HG03066 (cell line): Measurements from ENCODE around the gene RFTN2.
"Not testable (repeated sequence)": the region's sequence is repeated elsewhere in the genome, so short reads cannot be mapped to it uniquely, and the experiment has no call there.

Source experiments
- ATAC-seq: cut with Tn5 transposase; IDR thresholded peaks from one replicate; pipeline ENCODE4 v1.9.1; 2021; ENCODE audit warnings: low read depth; ENCODE audit not compliant: unreplicated experiment

Gene RFTN2, protein sequence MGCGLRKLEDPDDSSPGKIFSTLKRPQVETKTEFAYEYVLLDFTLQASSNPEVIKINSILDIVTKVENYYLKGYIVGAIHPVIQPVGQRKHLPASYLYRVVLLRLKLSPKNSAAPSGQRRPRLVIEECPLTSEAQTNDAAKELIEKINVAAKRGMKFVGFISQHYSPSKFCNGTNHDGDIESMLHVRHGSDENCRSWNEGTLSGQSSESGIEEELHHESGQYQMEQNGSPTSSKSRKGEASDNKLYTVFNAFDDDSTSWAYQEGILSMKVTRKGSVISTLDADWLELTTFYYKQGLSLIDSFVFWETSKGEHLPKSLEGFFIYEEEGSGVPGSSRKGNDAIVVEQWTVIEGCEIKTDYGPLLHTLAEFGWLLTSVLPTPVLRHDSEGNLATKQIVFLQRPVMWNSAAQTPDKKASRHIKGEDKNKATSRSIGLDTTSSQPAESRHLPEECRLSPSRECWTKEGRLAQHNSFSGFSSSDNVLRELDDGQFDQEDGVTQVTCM

DNA sequence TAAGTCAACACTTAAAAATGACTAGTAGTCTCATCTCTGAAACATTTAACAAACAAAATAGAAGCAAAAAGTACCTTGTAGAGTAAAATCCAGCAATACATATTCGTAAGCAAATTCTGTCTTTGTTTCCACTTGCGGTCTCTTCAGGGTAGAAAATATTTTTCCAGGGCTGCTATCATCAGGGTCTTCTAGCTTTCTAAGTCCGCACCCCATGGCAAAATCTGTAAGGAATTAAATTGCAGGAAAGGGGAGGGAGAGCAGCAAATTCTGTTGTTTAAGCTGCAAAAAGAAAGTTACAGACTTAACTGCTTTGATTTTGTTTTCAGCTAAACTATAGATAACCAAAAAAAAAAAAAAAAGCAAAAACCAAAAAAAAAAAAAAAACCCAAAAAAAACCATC is at the start of gene RFTN2:
Gene RFTN2 (minus strand): TSS at position 342 of the 400 bp plus-strand sequence. CDS start 129 bp downstream, at position 213.
- ATAC-seq: no peak

DNA sequence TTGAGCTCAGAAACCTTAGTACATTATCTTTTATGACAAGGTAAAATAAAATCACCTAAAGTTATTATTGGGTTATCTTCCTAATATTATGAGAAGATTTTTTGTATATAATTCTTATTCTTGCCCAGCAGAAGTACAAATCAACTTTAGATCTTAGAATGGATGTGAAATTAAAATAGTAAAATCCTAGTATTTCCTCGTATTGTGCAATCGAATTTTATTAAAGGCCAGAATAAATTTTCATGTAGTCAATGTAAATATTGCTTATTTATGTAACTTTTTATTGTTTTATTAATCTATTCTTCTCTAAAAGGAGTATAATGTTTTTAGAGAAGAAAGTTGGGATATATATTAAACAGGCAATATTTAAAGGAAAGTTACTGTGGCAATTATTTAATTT is 42.5 kb upstream of the RFTN2 start:
- no peak for ATAC-seq

DNA sequence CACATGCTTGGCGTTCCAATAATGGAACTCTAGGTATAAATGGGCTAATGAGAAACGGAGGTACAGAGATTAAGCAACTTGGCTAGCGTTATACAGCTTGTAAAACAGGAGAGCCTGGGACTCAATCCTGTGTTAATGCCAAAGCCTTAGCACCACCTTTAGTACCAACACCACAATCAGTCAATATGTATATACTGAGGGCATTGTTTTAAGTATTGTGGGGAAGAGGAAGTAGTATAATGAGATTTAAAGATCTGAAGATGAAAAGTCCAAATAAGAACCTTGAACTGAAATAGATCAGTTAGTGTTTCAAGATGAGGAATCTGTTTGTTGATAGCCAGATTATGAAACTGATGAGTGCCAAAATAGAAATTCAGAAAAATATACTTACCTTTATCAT is 37.9 kb upstream of the RFTN2 start:
- ATAC-seq: no peak

DNA sequence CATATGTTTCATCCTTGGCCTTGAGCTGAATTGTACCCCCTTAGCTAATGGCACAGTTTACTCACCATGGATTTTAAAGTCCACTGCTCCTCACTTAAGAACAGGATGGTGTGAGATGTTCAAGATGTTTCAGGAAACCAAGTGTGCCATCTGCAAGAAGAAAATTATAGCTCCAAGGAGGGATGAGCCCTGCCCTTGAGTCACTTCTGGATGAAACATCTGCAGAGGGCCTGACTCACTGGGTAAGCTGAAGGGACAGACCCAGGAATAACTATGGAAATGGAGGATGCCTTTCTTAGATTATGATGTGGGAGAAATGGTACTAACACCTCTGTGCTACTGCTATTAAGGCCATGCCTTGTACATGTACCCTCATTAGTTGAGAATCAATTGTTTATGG is 36.2 kb upstream of the RFTN2 start:
- ATAC-seq: no peak

DNA sequence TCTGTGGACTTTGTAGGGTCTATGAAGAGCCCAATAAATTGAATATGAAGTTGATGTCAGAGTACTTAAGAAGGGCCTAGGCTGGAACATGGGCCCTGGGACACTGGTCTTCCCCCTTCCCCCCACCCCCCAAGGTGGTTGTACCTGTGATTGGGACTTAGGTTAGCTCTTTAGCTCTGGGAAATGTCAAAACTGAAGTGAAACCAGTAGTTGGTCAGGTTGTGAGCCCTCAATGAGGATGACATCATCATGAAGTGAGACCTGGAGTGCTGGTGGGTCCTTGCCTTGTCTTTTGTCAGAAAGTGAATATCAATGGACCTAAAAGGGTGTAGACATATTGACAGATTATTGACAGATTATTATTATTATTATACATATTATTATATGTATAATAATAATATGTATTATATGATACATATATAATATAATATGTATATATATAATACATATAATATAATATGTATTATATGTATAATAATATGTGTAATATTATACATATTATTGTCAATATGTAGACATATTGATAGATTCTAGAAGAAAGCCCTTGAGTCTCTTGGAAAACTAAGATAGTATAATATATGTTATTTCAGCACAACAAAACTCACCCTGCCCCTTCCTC is 35.1 kb upstream of the RFTN2 start:
- peak; percentile 70 for ATAC-seq

DNA sequence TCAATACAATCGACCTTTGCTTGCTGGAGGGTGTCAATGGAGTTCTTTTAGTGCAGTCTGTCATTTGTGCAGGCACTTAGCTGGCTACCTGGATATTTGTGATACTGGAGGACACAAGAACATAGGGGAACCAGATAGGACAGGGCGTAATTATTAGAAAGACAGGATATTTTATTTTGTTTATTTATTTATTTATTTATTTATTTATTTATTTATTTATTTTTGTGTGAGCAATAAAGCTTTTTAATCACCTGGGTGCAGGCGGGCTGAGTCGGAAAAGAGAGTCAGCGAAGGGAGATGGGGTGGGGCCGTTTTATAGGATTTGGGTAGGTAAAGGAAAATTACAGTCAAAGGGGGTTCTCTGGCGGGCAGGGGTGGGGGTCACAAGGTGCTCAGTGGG is 33.8 kb upstream of the RFTN2 start:
- not testable (repeated sequence) for ATAC-seq

DNA sequence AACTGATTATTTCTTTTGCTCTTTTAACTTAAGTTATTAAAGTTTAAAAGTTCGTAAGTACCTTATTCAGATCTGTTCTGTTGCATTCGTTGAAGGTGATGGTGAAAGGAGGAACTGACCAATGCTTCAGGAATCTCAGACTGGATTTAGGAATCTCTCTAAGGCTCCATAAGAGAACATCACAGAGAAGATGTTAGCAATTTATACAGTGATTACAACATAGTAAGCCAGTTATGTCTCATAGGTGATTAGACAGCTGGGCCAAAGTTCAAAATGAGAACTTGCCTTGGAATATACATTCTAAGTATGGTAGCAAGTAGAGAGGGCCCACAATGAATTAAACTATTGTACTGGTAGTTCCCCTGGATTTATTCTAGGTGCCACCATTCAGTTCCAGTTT is 32.9 kb upstream of the RFTN2 start:
- no peak for ATAC-seq

DNA sequence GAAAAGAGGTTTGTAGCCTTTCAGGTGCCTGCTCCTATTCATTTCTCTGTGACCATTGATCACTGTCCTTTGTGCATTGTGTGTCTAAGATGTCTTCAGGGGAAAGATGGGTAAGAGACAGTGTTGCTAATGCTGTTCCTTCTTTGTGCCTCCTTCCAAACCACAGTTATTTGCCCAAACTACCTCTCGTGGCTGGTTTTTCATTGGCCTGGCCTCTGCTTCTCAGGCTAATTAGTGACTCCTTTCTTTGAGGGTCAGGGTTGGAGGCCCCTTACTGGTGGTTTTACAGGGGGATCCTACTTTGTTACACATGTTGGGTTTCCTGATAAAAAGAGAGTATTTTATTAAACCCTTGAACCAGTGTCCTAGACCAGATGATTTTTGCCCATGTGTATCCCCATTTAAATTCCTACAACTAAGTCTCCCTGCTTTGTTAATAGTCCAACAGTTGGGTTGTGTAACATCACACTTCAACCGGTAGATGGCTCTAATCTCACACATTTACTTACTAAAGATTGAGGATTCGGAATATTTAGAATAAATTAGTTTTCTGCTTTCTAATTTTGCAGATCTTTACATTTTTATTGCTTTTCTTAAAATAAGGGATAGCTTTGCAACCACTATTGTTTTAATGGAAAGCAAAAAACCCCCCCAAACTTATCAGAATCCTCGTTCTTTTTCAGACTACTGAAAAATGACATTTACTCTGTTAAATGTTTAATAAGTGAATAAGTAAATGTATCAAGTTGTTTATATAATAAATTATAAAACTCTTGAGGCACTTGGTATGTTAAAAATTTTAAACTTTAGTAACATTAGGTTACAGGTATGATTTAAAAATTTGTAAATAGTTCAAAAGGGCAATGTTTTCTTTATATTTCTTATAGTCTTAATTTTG is 32.2 kb upstream of the RFTN2 start:
- ATAC-seq: no peak

DNA sequence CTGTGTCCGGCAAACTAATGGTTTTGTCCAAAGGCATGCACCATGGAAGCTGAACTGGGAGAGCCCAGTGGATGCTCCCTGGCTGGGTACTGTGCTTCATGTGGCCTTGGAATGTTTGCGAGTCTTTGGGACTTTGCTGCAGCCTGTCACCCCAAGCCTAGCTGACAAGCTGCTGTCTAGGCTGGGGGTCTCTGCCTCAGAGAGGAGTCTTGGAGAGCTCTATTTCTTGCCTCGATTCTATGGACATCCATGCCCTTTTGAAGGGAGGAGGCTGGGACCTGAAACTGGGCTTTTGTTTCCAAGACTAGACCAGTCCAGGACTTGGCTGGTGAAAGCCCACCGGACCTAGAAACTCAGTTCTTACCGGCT is 31.4 kb upstream of the RFTN2 start:
- no peak for ATAC-seq

DNA sequence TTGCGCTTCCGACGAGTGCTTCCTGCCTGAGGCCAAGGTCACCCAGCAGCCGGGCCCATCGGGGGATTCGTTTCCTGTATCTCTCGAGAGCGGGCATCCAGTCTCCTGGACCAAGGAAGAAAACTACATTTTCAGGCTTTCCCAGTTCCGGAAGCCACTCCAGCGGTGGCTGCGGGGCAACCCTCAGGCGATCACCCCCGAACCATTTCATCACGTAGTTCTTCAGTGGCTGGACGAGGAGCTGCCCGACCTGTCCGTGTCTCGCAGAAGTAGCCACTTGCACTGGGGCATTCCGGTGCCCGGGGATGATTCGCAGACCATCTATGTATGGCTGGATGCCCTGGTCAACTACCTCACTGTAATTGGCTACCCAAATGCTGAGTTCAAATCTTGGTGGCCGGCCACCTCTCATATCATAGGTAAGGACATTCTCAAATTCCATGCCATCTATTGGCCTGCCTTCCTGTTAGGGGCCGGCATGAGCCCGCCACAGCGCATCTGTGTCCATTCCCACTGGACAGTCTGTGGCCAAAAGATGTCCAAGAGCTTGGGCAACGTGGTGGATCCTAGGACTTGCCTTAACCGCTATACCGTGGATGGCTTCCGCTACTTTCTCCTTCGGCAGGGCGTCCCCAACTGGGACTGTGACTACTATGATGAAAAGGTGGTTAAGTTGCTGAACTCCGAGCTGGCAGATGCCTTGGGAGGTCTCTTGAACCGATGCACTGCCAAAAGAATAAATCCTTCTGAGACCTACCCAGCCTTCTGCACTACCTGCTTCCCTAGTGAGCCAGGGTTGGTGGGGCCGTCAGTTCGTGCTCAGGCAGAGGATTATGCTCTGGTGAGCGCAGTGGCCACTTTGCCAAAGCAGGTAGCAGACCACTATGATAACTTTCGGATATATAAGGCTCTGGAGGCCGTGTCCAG is 30.8 kb upstream of the RFTN2 start:
- no peak for ATAC-seq

DNA sequence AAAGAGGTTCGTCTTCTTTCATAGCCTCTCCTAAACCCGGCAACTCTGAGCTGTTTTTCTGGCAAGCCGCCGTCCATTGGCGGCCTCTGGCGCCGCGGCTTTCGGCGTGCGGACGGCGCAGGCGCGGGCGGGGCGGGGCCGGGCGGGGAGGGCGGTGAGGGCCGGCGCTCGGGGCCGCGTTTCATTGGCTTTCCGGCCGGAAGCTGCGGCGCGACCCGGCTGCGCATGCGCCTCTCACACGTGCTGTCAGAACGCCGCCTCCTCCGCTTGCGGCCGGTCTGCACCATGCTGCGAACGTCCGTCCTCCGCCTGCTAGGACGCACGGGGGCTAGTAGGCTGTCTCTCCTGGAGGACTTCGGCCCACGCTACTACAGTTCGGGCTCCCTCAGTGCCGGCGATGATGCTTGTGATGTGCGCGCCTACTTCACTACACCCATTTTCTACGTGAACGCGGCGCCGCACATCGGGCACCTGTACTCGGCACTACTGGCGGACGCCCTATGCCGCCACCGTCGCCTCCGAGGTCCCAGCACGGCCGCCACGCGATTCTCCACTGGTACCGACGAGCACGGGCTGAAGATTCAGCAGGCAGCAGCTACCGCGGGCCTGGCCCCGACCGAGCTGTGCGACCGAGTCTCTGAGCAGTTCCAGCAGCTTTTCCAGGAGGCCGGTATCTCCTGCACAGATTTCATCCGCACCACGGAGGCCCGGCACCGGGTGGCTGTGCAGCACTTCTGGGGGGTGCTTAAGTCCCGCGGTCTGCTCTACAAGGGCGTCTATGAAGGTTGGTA is 29.9 kb upstream of the RFTN2 start, which contains the start of gene MARS2:
Gene MARS2 (plus strand): TSS at position 249 of the 791 bp plus-strand sequence. CDS start 37 bp downstream, at position 286.
- peak; percentile 79 for ATAC-seq

DNA sequence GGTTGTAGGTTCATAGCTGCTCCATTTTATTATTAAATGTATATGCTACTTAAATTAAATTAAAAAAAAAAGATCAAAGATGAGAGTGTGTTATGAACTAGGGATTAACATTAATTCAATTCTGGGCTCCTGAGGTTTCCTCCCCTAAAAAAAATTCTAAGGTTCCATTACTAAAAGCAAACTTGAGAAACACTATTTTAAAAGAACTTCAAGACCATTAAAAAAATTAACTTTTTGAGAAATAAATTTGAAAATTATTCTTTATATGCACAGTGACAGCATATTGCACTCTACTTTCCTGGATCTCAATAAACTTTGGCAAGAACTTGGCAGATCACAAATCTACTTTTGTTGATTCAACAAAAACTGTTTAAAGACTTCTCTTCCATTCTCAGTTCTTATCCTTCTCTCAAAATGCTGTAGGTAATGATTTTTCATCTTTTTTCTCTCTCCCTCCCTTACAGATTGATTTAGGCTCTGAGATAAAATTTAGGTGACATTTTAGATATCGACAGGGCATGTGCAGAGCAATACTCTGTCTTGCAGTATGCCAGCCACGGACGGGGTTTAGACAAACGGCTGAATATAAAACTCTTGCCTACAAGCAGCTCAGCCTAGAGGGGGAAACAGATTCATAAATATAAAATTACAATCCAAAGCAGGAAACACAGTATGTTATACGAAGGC is 29.2 kb upstream of the RFTN2 start:
- ATAC-seq: peak; percentile 31

DNA sequence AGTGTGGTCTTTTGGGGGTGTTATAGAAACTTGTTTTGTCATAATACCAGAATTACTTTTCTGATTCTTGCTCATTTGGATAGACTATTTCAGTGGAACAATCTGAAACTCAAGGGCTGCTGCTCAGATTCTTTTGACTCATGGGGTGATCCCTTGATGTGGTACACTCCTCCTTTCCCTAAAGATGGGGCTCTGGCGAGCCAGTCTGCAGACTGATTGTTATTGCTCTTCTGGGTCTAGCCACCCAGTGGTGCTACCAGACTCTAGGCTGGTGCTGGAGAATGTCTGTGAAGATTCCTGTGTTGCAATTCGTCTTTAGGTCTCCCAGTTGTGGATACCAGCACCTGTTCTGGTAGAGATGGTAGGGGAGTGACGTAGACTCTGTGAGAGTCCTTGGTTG is 25.6 kb upstream of the RFTN2 start:
- ATAC-seq: no peak

DNA sequence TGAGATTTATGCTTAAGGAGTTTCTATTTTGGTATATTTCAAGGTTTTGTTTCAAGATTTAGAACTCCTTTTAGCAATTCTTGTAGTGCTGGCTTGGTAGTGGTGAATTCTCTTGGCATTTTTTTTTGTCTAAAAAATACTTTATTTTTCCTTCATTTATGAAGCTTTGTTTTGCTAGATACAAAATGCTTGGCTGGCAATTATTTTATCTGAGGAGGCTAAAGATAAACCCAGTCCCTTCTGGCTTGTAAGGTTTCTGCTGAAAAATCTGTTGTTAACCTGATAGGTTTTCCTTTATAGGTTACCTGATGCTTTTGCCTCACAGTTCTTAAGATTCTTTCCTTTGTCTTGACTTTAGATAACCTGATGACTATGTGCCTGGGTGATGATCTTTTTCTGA is 24.3 kb upstream of the RFTN2 start:
- not testable (repeated sequence) for ATAC-seq

DNA sequence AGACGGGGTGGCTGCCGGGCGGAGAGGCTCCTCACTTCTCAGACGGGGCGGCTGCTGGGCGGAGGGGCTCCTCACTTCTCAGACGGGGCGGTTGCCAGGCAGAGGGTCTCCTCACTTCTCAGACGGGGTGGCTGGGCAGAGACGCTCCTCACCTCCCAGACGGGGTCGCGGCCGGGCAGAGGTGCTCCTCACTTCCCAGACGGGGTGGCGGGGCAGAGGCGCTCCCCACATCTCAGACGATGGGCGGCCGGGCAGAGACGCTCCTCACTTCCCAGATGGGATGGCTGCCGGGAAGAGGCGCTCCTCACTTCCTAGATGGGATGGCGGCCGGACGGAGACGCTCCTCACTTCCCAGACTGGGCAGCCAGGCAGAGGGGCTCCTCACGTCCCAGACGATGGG is 21.2 kb upstream of the RFTN2 start:
- ATAC-seq: not testable (repeated sequence)

DNA sequence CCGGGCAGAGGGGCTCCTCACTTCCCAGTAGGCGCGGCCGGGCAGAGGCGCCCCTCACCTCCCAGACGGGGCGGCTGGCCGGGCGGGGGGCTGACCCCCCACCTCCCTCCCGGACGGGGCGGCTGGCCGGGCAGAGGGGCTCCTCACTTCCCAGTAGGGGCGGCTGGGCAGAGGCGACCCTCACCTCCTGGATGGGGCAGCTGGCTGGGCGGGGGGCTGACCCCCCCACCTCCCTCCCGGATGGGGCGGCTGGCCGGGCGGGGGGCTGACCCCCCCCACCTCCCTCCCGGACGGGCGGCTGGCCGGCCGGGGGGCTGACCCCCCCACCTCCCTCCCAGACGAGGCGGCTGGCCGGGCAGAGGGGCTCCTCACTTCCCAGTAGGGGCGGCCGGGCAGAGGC is 20.6 kb upstream of the RFTN2 start:
- ATAC-seq: not testable (repeated sequence)

DNA sequence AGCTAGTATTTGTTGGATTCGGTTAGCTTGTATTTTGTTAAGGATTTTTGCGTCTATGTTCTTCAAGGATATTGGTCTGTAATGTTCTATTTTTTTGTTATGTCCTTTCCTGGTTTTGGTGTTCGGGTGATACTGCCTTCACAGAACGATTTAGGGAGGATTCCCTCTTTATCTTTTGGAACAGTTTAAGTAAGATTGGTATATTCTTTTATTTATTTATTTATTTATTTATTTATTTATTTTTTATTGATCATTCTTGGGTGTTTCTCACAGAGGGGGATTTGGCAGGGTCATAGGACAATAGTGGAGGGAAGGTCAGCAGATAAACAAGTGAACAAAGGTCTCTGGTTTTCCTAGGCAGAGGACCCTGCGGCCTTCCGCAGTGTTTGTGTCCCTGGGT is 19.8 kb upstream of the RFTN2 start:
- not testable (repeated sequence) for ATAC-seq

DNA sequence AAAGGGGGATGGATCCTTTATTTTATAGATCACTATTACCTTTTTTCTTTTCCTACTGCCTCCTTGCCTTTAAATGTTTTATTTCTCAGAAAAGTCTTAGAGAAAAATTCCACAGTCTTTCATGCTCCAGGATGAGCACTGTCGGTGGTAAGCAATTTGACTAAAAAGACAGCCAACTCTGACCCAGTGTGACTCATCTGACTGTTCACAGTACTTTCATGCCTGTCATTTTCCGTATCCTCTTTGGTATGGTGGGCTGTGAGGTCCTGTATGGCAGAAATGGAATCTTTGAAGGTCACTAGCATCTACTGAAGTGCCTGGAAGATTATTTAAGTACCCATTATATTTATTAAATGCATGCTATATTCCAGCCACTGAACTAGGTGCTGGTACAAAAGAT is 2.1 kb upstream of the RFTN2 start:
- no peak for ATAC-seq
